GM12878 (cell line): Measurements from ENCODE around the gene RIPOR1. TPM values are rescaled to one million over a fixed set of nuclear protein-coding genes. Genes with fewer than 3 reads are reported as not detected.
"Not testable (repeated sequence)": the region's sequence is repeated elsewhere in the genome, so short reads cannot be mapped to it uniquely, and the experiment has no call there.

Source experiments
- ATAC-seq: fragments of 200-7000 bp; cut with Tn5 transposase; 3 replicates; pipeline ENCODE4 v1.9.1; 2020; ENCODE audit warnings: mild to moderate bottlenecking, moderate library complexity
- BruUV-seq: library from RNA; stranded (reverse); fragments of 400-500 nt; replicated peaks from 2 replicates; lab custom pipeline; 2021; lab: Mats Ljungman, UMichigan
- CTCF ChIA-PET: fragments of 300-600 bp; sonication (Branson Sonifier 250); formaldehyde crosslinking; extraction: SDS; loops from one replicate; lab custom pipeline; 2021; ENCODE audit warnings: inconsistent platforms; lab: Yijun Ruan, JAX
- POLR2A ChIA-PET: fragments of 350-600 bp; formaldehyde crosslinking; extraction: SDS; loops from one replicate; lab custom pipeline; 2021; ENCODE audit warnings: inconsistent platforms; lab: Charles Lee
- RAD21 ChIA-PET: fragments of 300-600 bp; sonication (Branson Sonifier 250); formaldehyde crosslinking; loops from one replicate; lab custom pipeline; 2023; ENCODE audit warnings: antibody characterized with exemption; ENCODE audit not compliant: unreplicated experiment; lab: Charles Lee
- SMC1A ChIA-PET: fragments of 300-600 bp; sonication (Branson Sonifier 250); formaldehyde crosslinking; loops from one replicate; lab custom pipeline; 2023; ENCODE audit not compliant: unreplicated experiment, uncharacterized antibody; lab: Charles Lee
- DNase-seq: peaks from one replicate; pipeline ENCODE4 v3.0.0-alpha.2; 2011; ENCODE audit warnings: low read depth, low spot score
- FAIRE-seq: peaks from 3 replicates; lab custom pipeline; 2011; peaks lifted over from hg19 to GRCh38; lab: Jason Lieb, UNC
- H2AFZ ChIP-seq: 2 replicates; pipeline ENCODE4 v1.6.0; 2011; ENCODE audit warnings: low read depth, low read length, control low read depth; ENCODE audit not compliant: control insufficient read depth
- H3K27ac ChIP-seq: 2 replicates; pipeline ENCODE4 v1.5.1; 2011; ENCODE audit warnings: control low read depth; ENCODE audit not compliant: control insufficient read depth, insufficient read depth
- H3K27me3 ChIP-seq, 2 experiments: replicated peaks in 1 of 2; 2 replicates each; pipeline versions ENCODE4 v1.6.0 to v1.6.1; 2011; ENCODE audit warnings: low read length in 1 of 2; ENCODE audit not compliant: control insufficient read depth in 2 of 2, insufficient read depth in 2 of 2
- H3K36me3 ChIP-seq, 2 experiments: 2 replicates each; pipeline ENCODE4 v1.5.1; 2011; ENCODE audit warnings: low read length in 1 of 2; ENCODE audit not compliant: control insufficient read depth in 2 of 2, insufficient read depth in 2 of 2
- H3K4me1 ChIP-seq: 2 replicates; pipeline ENCODE4 v1.6.1; 2011; ENCODE audit warnings: mild to moderate bottlenecking, low read length, moderate library complexity, mixed read lengths; ENCODE audit not compliant: control insufficient read depth, insufficient read depth
- H3K4me2 ChIP-seq: 2 replicates; pipeline ENCODE4 v1.6.0; 2011; ENCODE audit warnings: control low read depth; ENCODE audit not compliant: control insufficient read depth, insufficient read depth
- H3K4me3 ChIP-seq: fragments of 200-600 bp; sonication (generic); 2 replicates; pipeline ENCODE4 v1.5.1; 2016
- H3K79me2 ChIP-seq: 2 replicates; pipeline ENCODE4 v1.6.0; 2011; ENCODE audit warnings: low read length; ENCODE audit not compliant: control insufficient read depth, insufficient read depth
- H3K9ac ChIP-seq: 2 replicates; pipeline ENCODE4 v1.8.0; 2011; ENCODE audit warnings: low read length, control low read depth, mixed read lengths; ENCODE audit not compliant: control insufficient read depth, insufficient read depth
- H3K9me3 ChIP-seq: replicated peaks from 3 replicates; pipeline ENCODE4 v1.5.1; 2011; ENCODE audit warnings: mild to moderate bottlenecking, low read length; ENCODE audit not compliant: control insufficient read depth, insufficient read depth
- H4K20me1 ChIP-seq: 2 replicates; pipeline ENCODE4 v1.6.0; 2011; ENCODE audit not compliant: control insufficient read depth, insufficient read depth
- ESRRA ChIP-seq: IDR thresholded peaks from 2 replicates; pipeline ENCODE4 v1.6.1; 2012; ENCODE audit warnings: mild to moderate bottlenecking, low read length, improper control_type of control experiment
- HDAC6 ChIP-seq: fragments of 200-600 bp; sonication (generic); IDR thresholded peaks from one replicate; pipeline ENCODE4 v1.8.0; 2017; ENCODE audit warnings: antibody characterized with exemption; ENCODE audit not compliant: unreplicated experiment
- MEF2A ChIP-seq: IDR thresholded peaks from 2 replicates; pipeline ENCODE4 v1.6.1; 2011; ENCODE audit warnings: low read depth, mild to moderate bottlenecking, low read length, moderate library complexity; ENCODE audit not compliant: insufficient read depth
- MTA2 ChIP-seq: fragments of 450-650 bp; IDR thresholded peaks from 2 replicates; pipeline ENCODE4 v1.6.1; 2016; ENCODE audit warnings: low read depth, mild to moderate bottlenecking, moderate library complexity
- POLR2AphosphoS2 ChIP-seq: IDR thresholded peaks from 2 replicates; pipeline ENCODE4 v1.6.1; 2011; ENCODE audit warnings: low read depth, mild to moderate bottlenecking, low read length, improper control_type of control experiment, moderate library complexity
- RELA ChIP-seq: fragments of 450-650 bp; IDR thresholded peaks from 2 replicates; pipeline ENCODE4 v1.8.0; 2014; ENCODE audit warnings: borderline replicate concordance; ENCODE audit not compliant: partially characterized antibody
- ZNF622 ChIP-seq: fragments of 450-650 bp; IDR thresholded peaks from 2 replicates; pipeline ENCODE4 v1.6.1; 2017; ENCODE audit warnings: mild to moderate bottlenecking, inconsistent platforms
- whole genome bisulfite sequencing: methylation state at CpG from one replicate; pipeline ENCODE4 v1.1.6; 2016; ENCODE audit warnings: low lambda C conversion rate; ENCODE audit not compliant: insufficient replicate concordance, insufficient coverage; ENCODE audit errors: missing lambda C conversion rate; 5-methylcytosine and 5-hydroxymethylcytosine counted together
- in situ Hi-C: fragments of 300-500 bp; cut with MboI; formaldehyde crosslinking; loops from 9 replicates; pipeline ENCODE4 v1.14.3; 2018; ENCODE audit warnings: mixed read lengths
- intact Hi-C: fragments of 100-400 bp; cut with micrococcal nuclease; formaldehyde crosslinking; loops from one replicate; pipeline ENCODE4 v1.14.2; 2022; ENCODE audit not compliant: unreplicated experiment
- polyA plus RNA-seq, 11 experiments: library from polyadenylated mRNA; depleted of rRNA in 4 of 11; unstranded in 6 of 11; stranded (reverse) in 5 of 11; fragments of >200 nt; fragmentation: Nextera tagmentation in 4 of 11; fragmentation: Illumina TruSeq in 1 of 11; extraction: Ambion mirVana in 4 of 11; extraction: Trizol in 1 of 11; gene quantifications; 1 replicate in 1 of 11; 2 replicates in 10 of 11; pipeline versions ENCODE4 v1.2.1 to v1.2.3, GENCODE V29; 2011 to 2016; ENCODE audit warnings: inconsistent platforms in 2 of 11, missing spikeins in 2 of 11, low read depth in 1 of 11
- total RNA-seq, 4 experiments: library from RNA; depleted of rRNA in 3 of 4; stranded (reverse); fragments of >200 nt in 3 of 4; fragmentation: Illumina TruSeq in 1 of 4; extraction: Trizol in 1 of 4; gene quantifications; 2 replicates each; pipeline versions ENCODE4 v1.2.1 to v1.2.3, GENCODE V29; 2013 to 2021
- TF ChIP-seq, protein P1 (sequence below): IDR thresholded peaks from 2 replicates; pipeline ENCODE4 v1.6.1; 2011; ENCODE audit warnings: low read depth, mild to moderate bottlenecking, low read length, moderate library complexity, borderline replicate concordance; ENCODE audit errors: extremely low read depth
- TF ChIP-seq, protein P2 (sequence below): fragments of 450-650 bp; IDR thresholded peaks from 2 replicates; pipeline ENCODE4 v1.6.1; 2017; ENCODE audit warnings: mild to moderate bottlenecking, low read depth, inconsistent platforms; ENCODE audit not compliant: poor library complexity, severe bottlenecking
- TF ChIP-seq, protein P3 (sequence below): fragments of 450-650 bp; IDR thresholded peaks from 2 replicates; pipeline ENCODE4 v1.6.1; 2018; ENCODE audit warnings: borderline replicate concordance, mild to moderate bottlenecking; ENCODE audit not compliant: partially characterized antibody

Gene RIPOR1
- total and polyA plus RNA-seq, 10 of the 15 experiments (the other 5 are each of a cell fraction or from before 2014, with no cell fraction given): 0.13 to 28.5 (median 7.0) TPM

DNA sequence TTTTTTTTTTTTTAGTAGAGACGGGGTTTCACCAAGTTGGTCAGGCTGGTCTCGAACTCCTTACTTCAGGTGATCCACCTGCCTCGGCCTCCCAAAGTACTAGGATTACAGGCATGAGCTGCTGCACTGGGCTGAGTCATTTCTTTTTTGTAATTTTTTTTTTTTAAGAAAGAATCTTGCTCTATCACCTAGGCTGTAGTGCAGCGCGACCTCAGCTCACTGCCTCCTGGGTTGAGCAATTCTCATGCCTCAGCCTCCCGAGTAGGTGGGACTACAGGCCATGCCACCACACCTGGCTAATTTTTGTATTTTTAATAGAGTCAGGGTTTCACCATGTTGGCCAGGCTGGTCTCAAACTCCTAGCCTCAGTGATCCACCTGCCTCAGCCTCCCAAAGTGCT is 5.4 kb downstream of the RIPOR1 start:
- ChIA-PET POLR2A (interaction anchor here (0.6 to 5.7 kb wide), 3 partner anchors 8 to 45 kb away, joined by 4 to 56 read pairs (median 4); no protein-coding TSS in a partner anchor), RAD21 (interaction anchor here (1.3 to 2.5 kb wide), 2 partner anchors 13 to 106 kb away, joined by 3 to 17 read pairs; no protein-coding TSS in a partner anchor), SMC1A (interaction anchor here (0.7 to 2.3 kb wide), 3 partner anchors 11 to 110 kb away, joined by 3 to 12 read pairs (median 3); partner anchors contain the start of gene CARMIL2), CTCF (interaction anchor here (0.7 to 11.3 kb wide), 3 partner anchors 12 to 22 kb away, joined by 4 to 131 read pairs (median 16); no protein-coding TSS in a partner anchor)
- DNase-seq, in situ Hi-C loops, H3K4me3 ChIP-seq, ATAC-seq, H3K4me2 ChIP-seq, H3K27ac ChIP-seq, H3K27me3 ChIP-seq, FAIRE-seq, intact Hi-C loops, BruUV-seq, H3K9me3 ChIP-seq, H2AFZ ChIP-seq, H3K9ac ChIP-seq, H3K36me3 ChIP-seq, H4K20me1 ChIP-seq, H3K79me2 ChIP-seq: not testable (repeated sequence)
- 63% methylated on average over 4 of the region's 6 CpGs for WGBS
- H3K4me1 ChIP-seq: peaks cover 39% of the 10 kb centered on the region

DNA sequence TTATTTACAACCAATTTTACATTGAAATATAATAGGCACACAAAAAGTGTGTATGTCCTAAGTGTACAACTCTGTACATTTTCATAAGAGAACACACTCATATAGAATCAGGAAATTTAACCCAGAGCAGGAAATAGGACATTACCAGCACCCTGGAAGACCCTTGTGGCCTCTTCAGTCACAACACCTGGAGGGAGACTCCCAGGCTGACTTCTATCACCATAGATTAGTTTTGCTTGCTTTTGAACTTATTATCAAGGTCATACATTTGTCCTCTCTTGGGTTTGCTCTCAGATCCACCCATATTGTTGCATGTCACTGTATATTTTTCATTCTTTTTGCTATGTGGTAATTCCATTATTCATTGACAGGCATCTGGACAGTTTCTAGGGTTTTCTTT is 5.8 kb downstream of the RIPOR1 start:
- in situ Hi-C loops: no loop called here
- Histone ChIP-seq H3K27ac (no peak overlapping the region), H3K9me3 (no peaks in the 10 kb centered on the region), H3K4me3 (no peak overlapping the region), H3K36me3 (no peaks in the 10 kb centered on the region), H3K79me2 (no peaks in the 10 kb centered on the region; the same call in 1 of the 2 replicates), H3K9ac (no peak overlapping the region), H3K4me1 (peaks cover 34% of the 10 kb centered on the region), H4K20me1 (peaks cover 3% of the 10 kb centered on the region), H2AFZ (no peak overlapping the region), H3K27me3 (peaks cover 0 to 2% of the 10 kb centered on the region in 2 experiments; a peak in 1 of 4 replicates), H3K4me2 (no peak overlapping the region)
- no peak for FAIRE-seq
- CTCF ChIA-PET: interaction anchor here (1.1 to 11.3 kb wide), 3 partner anchors 12 to 40 kb away, joined by 3 to 131 read pairs (median 31); no protein-coding TSS in a partner anchor
- no peak for DNase-seq
- SMC1A ChIA-PET: no interaction called here
- ATAC-seq: no peak
- POLR2A ChIA-PET: interaction anchor here (0.6 to 5.7 kb wide), 3 partner anchors 8 to 44 kb away, joined by 4 to 56 read pairs (median 4); no protein-coding TSS in a partner anchor
- intact Hi-C loops: no loop called here
- BruUV-seq: no TSS peak
- RAD21 ChIA-PET: interaction anchor here (0.7 to 2.5 kb wide), 4 partner anchors 13 to 106 kb away, joined by 3 to 17 read pairs (median 4); partner anchors contain the start of gene CTCF
- TF ChIP-seq HDAC6 (no peak), MEF2A (no peak), POLR2AphosphoS2 (no peak), ZNF622 (no peak), RELA (no peak), ESRRA (0 out of 2 replicates have a peak, but pooled peaks have one; percentile 20), MTA2 (no peak)
- TF ChIP-seq, protein P1, sequence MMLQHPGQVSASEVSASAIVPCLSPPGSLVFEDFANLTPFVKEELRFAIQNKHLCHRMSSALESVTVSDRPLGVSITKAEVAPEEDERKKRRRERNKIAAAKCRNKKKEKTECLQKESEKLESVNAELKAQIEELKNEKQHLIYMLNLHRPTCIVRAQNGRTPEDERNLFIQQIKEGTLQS: no peak
- TF ChIP-seq, protein P2, sequence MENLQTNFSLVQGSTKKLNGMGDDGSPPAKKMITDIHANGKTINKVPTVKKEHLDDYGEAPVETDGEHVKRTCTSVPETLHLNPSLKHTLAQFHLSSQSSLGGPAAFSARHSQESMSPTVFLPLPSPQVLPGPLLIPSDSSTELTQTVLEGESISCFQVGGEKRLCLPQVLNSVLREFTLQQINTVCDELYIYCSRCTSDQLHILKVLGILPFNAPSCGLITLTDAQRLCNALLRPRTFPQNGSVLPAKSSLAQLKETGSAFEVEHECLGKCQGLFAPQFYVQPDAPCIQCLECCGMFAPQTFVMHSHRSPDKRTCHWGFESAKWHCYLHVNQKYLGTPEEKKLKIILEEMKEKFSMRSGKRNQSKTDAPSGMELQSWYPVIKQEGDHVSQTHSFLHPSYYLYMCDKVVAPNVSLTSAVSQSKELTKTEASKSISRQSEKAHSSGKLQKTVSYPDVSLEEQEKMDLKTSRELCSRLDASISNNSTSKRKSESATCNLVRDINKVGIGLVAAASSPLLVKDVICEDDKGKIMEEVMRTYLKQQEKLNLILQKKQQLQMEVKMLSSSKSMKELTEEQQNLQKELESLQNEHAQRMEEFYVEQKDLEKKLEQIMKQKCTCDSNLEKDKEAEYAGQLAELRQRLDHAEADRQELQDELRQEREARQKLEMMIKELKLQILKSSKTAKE: no peak
- TF ChIP-seq, protein P3, sequence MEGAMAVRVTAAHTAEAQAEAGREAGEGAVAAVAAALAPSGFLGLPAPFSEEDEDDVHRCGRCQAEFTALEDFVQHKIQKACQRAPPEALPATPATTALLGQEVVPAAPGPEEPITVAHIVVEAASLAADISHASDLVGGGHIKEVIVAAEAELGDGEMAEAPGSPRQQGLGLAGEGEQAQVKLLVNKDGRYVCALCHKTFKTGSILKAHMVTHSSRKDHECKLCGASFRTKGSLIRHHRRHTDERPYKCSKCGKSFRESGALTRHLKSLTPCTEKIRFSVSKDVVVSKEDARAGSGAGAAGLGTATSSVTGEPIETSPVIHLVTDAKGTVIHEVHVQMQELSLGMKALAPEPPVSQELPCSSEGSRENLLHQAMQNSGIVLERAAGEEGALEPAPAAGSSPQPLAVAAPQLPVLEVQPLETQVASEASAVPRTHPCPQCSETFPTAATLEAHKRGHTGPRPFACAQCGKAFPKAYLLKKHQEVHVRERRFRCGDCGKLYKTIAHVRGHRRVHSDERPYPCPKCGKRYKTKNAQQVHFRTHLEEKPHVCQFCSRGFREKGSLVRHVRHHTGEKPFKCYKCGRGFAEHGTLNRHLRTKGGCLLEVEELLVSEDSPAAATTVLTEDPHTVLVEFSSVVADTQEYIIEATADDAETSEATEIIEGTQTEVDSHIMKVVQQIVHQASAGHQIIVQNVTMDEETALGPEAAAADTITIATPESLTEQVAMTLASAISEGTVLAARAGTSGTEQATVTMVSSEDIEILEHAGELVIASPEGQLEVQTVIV: no peak
